HCT116 (cell line): Measurements from ENCODE around the gene THBD.

ENCODE experiments used
- CEBPB ChIP-seq: IDR thresholded peaks from 2 replicates; pipeline ENCODE4 v1.6.1; 2012; ENCODE audit warnings: low read depth
- EGR1 ChIP-seq: IDR thresholded peaks from 2 replicates; pipeline ENCODE4 v1.6.1; 2012; ENCODE audit warnings: low read depth
- ELF1 ChIP-seq: IDR thresholded peaks from 2 replicates; pipeline ENCODE4 v1.6.1; 2012; ENCODE audit warnings: low read depth, borderline replicate concordance
- EZH2 ChIP-seq: fragments of 200-600 bp; sonication (generic); IDR thresholded peaks from 2 replicates; pipeline ENCODE4 v1.6.1; 2017; ENCODE audit warnings: antibody characterized with exemption, mixed run types
- EZH2phosphoT487 ChIP-seq: fragments of 200-600 bp; IDR thresholded peaks from 2 replicates; pipeline ENCODE4 v1.6.1; 2018; ENCODE audit warnings: antibody characterized with exemption, borderline replicate concordance
- POLR2A ChIP-seq: IDR thresholded peaks from 2 replicates; pipeline ENCODE4 v1.7.0; 2011; ENCODE audit warnings: borderline replicate concordance; ENCODE audit not compliant: insufficient read depth, insufficient read length; ENCODE audit errors: extremely low read depth
- TF ChIP-seq, protein P1 (sequence below), 3 experiments: fragments of 200-600 bp in 1 of 3; sonication (generic) in 1 of 3; IDR thresholded peaks in 2 of 3; conservative IDR thresholded peaks in 1 of 3; 2 replicates each; pipeline ENCODE4 v1.5.1; 2012 to 2017; ENCODE audit warnings: low read depth in 2 of 3, low read length in 2 of 3, antibody characterized with exemption in 1 of 3, borderline replicate concordance in 1 of 3, control low read depth in 1 of 3, mild to moderate bottlenecking in 1 of 3, mixed read lengths in 1 of 3, mixed run types in 1 of 3, moderate library complexity in 1 of 3; ENCODE audit not compliant: insufficient read depth in 1 of 3

GRCh38 chr20:23063168-23063567, 13.7 kb upstream of the THBD start:
- TF ChIP-seq, protein P1, sequence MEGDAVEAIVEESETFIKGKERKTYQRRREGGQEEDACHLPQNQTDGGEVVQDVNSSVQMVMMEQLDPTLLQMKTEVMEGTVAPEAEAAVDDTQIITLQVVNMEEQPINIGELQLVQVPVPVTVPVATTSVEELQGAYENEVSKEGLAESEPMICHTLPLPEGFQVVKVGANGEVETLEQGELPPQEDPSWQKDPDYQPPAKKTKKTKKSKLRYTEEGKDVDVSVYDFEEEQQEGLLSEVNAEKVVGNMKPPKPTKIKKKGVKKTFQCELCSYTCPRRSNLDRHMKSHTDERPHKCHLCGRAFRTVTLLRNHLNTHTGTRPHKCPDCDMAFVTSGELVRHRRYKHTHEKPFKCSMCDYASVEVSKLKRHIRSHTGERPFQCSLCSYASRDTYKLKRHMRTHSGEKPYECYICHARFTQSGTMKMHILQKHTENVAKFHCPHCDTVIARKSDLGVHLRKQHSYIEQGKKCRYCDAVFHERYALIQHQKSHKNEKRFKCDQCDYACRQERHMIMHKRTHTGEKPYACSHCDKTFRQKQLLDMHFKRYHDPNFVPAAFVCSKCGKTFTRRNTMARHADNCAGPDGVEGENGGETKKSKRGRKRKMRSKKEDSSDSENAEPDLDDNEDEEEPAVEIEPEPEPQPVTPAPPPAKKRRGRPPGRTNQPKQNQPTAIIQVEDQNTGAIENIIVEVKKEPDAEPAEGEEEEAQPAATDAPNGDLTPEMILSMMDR (IDR thresholded peaks at IDR 0.05 in 2 of 3, conservative IDR thresholded peaks at IDR 0.05 in 1 of 3; ENCODE audit: borderline replicate concordance in 1 of 3, insufficient read depth in 1 of 3, low read depth in 2 of 3, low read length in 2 of 3): no peak
- no peak for TF ChIP-seq POLR2A
- TF ChIP-seq EGR1: no peak
- TF ChIP-seq CEBPB: no peak
- no peak for TF ChIP-seq EZH2phosphoT487
- no peak for TF ChIP-seq ELF1
- no peak for TF ChIP-seq EZH2
